ENCODE measurements around the gene NHERF2.

DNA sequence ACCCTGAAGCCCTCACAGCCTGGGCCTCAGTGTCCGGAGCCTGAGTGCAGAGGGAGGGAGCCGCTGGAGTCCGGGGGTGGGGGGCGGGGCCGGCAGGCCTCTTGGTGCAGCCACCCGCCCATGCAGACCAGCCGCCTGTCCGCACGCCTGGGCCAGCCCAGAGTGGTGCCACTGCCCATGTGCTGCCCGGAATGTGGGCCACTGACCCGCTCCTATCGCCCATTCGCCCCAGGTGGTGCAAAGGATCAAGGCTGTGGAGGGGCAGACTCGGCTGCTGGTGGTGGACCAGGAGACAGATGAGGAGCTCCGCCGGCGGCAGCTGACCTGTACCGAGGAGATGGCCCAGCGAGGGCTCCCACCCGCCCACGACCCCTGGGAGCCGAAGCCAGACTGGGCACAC, 2.6 kb downstream of the NHERF2 start:
- TF ChIP-seq POLR2A (IDR thresholded peaks at IDR 0.05; ENCODE audit: low read depth, low read length) = no peak
- no peak for TF ChIP-seq MAZ (IDR thresholded peaks at IDR 0.05; ENCODE audit: borderline replicate concordance, low read depth, low read length)
- TF ChIP-seq, protein P1, sequence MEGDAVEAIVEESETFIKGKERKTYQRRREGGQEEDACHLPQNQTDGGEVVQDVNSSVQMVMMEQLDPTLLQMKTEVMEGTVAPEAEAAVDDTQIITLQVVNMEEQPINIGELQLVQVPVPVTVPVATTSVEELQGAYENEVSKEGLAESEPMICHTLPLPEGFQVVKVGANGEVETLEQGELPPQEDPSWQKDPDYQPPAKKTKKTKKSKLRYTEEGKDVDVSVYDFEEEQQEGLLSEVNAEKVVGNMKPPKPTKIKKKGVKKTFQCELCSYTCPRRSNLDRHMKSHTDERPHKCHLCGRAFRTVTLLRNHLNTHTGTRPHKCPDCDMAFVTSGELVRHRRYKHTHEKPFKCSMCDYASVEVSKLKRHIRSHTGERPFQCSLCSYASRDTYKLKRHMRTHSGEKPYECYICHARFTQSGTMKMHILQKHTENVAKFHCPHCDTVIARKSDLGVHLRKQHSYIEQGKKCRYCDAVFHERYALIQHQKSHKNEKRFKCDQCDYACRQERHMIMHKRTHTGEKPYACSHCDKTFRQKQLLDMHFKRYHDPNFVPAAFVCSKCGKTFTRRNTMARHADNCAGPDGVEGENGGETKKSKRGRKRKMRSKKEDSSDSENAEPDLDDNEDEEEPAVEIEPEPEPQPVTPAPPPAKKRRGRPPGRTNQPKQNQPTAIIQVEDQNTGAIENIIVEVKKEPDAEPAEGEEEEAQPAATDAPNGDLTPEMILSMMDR (conservative IDR thresholded peaks at IDR 0.05; ENCODE audit: low read depth, low read length) = no peak
- TF ChIP-seq, protein P2, sequence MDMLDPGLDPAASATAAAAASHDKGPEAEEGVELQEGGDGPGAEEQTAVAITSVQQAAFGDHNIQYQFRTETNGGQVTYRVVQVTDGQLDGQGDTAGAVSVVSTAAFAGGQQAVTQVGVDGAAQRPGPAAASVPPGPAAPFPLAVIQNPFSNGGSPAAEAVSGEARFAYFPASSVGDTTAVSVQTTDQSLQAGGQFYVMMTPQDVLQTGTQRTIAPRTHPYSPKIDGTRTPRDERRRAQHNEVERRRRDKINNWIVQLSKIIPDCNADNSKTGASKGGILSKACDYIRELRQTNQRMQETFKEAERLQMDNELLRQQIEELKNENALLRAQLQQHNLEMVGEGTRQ (IDR thresholded peaks at IDR 0.05; ENCODE audit: low read depth, low read length) = no peak
- no peak for TF ChIP-seq SMC3 (IDR thresholded peaks at IDR 0.05; ENCODE audit: low read depth, low read length)
- no peak for TF ChIP-seq RAD21 (IDR thresholded peaks at IDR 0.05; ENCODE audit: low read length)
- TF ChIP-seq MXI1 (IDR thresholded peaks at IDR 0.05; ENCODE audit: borderline replicate concordance, low read depth, low read length) = no peak
